NOMO-1 treated with DMSO at 0.1 percent for 48 hours (cell line): ENCODE data around the gene SYCP2L.
"Not testable (repeated sequence)": the region's sequence is repeated elsewhere in the genome, so short reads cannot be mapped to it uniquely, and the experiment has no call there.

Experiments
- DNase-seq: peaks from one replicate; lab custom pipeline; 2025; ENCODE audit not compliant: unreplicated experiment; lab: John Stamatoyannopoulos, UW

SYCP2L gene

GRCh38 chr6:10954590-10955010, 67.7 kb downstream of the SYCP2L start:
- DNase-seq, result peak; percentile 27

GRCh38 chr6:10956776-10957175, 69.9 kb downstream of the SYCP2L start:
- no peak for DNase-seq

- no peak for DNase-seq
Measured at GRCh38 chr6:10957414-10957886, 70.6 kb downstream of the SYCP2L start.

GRCh38 chr6:10960171-10960570, 73.3 kb downstream of the SYCP2L start:
- no peak for DNase-seq

GRCh38 chr6:10961837-10962236, 75.0 kb downstream of the SYCP2L start:
- no peak for DNase-seq

GRCh38 chr6:10962673-10963072, 75.8 kb downstream of the SYCP2L start:
- DNase-seq, result no peak

GRCh38 chr6:10963113-10963512, 76.3 kb downstream of the SYCP2L start:
- DNase-seq, result no peak

GRCh38 chr6:10964684-10965083, 77.8 kb downstream of the SYCP2L start:
- no peak for DNase-seq

GRCh38 chr6:10968776-10969175, 81.9 kb downstream of the SYCP2L start:
- no peak for DNase-seq

- no peak for DNase-seq
Measured at GRCh38 chr6:10970731-10971130, 83.9 kb downstream of the SYCP2L start.

- no peak for DNase-seq
Measured at GRCh38 chr6:10972196-10972595, 85.3 kb downstream of the SYCP2L start.

GRCh38 chr6:10976571-10976970, 89.7 kb downstream of the SYCP2L start:
- DNase-seq, result no peak

- no peak for DNase-seq
Measured at GRCh38 chr6:10977231-10977968, 90.5 kb downstream of the SYCP2L start.

GRCh38 chr6:10979603-10980002, 92.8 kb downstream of the SYCP2L start:
- no peak for DNase-seq

- no peak for DNase-seq
Measured at GRCh38 chr6:10981409-10981808, 94.6 kb downstream of the SYCP2L start.

GRCh38 chr6:10984959-10985358, 98.1 kb downstream of the SYCP2L start:
- DNase-seq, result not testable (repeated sequence)

GRCh38 chr6:10989587-10989986, 102.7 kb downstream of the SYCP2L start:
- DNase-seq, result no peak

- no peak for DNase-seq
Measured at GRCh38 chr6:10991115-10991514, 104.3 kb downstream of the SYCP2L start.

GRCh38 chr6:10993896-10994295, 107.0 kb downstream of the SYCP2L start:
- DNase-seq, result no peak

GRCh38 chr6:10995114-10995707, 108.4 kb downstream of the SYCP2L start:
- DNase-seq, result no peak

- DNase-seq, result no peak
Measured at GRCh38 chr6:10999994-11000393, 113.1 kb downstream of the SYCP2L start.

GRCh38 chr6:11002176-11002575, 115.3 kb downstream of the SYCP2L start:
- no peak for DNase-seq

GRCh38 chr6:11003297-11003696, 116.4 kb downstream of the SYCP2L start:
- not testable (repeated sequence) for DNase-seq
